Stimulated activated CD4-positive, alpha-beta T cell treated with anti-CD3 and anti-CD28 coated beads, Interleukin-15, amount 100 ng/mL, for 24 hours (primary cell): ENCODE data around the gene ICAM5.
"Not testable (repeated sequence)": the region's sequence is repeated elsewhere in the genome, so short reads cannot be mapped to it uniquely, and the experiment has no call there.

ENCODE experiments used
- DNase-seq: peaks from one replicate; pipeline ENCODE4 v3.0.0-alpha.2; 2020

ICAM5 gene

DNA sequence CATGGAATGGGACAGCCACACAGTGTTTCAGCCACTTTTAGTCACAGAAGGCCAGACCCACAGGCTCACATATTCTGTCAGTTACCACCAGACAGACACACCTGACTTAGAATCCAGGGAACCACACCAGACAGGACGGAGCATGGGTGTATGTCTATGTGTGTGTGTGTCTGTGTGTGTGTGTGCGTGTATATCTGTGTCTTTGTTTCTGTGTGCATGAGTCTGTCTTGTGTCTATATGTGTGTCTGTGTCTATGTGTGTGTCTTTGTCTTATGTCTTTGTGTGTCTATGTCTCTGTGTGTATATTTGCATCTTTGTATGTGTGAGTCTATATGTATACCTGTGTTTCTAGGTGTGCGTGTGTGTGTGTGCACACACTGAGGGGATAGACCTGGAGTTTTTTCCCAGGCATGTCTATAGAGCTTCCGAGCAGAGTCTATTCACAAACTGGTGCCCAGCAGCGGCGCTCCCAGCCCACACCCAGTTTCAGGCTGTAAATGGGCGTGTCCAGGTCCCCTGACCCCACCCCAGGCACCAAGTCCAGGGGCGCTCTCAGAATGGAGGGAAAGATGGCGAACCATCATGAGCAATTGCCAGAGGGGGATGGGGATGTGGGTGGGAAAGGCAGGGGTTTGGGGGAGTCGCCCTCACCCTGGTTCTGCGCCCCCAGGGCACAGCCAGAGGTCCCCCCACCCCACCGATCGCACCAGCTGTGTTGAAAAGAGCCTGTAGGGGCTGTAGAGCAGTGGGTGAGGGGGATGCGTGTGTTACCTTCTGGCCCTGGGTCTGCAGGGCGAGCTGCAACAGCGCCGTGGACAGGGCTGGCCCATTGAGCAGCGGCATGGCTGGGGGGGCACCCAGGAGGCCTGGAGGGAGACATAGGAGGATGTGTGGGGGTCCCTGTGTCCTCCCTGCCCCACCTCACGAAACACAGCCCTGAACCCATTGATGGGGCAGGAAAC is 32.4 kb downstream of the ICAM5 start:
- no peak for DNase-seq

DNA sequence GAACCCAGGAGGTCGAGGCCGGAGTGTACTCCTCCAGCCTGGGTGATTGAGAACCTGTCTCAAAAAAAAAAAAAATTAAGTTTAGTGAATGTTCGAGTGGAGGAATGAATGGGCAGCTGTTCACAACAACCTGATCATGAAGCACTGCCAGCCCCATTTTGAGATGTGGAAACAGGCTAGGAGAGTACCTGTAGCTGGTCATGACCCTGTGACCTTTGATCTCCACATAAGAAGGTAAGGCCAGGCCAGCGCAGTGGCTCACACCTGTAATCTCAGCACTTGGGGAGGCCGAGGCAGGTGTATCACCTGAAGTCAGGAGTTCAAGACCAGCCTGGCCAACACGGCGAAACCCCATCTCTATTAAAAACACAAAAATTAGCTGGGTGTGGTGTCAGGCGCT is 36.0 kb downstream of the ICAM5 start:
- no peak for DNase-seq

DNA sequence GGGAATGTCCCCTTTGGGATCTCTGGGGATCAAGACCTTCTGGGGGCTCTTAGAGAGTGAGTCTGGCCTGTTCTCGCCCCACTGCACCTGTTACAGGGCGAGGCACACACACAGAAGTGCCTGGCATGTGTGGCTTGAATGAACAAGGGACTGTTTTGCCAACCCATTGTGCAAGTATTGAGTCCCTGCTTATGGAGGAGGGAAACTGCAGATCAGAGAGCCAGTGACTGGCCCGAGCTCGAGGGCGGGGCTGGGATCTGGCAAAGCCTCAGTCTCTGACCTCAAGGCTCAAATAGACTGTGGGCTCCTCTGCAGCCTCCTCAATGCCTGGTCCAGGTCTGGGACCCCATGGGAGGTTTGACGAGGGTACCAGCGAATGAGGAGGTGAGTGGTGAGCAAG is 38.0 kb downstream of the ICAM5 start:
- no peak for DNase-seq

DNA sequence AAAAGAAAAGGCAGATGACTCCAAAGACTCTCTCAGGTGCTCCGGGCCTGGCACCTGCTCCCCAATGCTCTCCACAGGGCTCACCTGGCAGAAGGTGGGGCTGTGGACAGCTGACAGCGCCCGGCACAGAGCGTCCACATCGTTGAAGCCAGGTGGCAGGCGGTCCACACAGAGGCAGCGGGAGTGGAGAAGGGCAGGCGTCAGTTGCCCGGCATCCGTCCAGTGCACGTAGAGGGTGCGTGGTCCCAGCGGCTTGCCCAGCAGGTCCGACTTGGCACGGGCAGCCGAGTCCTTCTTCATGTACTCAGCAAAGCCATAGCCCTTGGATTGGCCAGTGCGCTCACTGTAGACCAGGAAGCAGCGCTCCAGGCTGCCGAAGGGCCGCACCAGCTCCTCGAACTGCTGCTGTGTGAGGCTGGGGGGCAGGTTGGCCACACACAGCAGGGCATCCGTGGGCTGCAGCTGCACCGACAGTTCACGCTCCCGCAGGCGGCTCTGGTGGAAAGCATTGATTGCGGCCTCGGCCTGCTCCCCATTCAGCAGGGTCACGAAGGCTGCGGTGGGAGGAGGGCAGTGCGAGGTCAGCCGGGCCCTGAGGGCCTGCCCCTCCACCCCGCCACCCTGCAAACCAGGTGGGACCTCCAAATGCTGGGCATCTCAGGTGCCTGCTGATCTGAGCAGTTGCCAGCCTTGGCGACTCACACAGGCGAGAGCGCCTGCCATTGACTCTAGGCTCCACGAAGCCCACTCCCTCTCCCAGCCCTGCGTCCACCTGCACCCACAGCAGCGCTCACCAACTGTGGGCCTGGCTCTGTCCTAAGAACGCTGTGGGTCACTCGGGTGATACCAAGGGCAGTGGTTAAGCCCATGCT is 39.0 kb downstream of the ICAM5 start:
- DNase-seq, result no peak

DNA sequence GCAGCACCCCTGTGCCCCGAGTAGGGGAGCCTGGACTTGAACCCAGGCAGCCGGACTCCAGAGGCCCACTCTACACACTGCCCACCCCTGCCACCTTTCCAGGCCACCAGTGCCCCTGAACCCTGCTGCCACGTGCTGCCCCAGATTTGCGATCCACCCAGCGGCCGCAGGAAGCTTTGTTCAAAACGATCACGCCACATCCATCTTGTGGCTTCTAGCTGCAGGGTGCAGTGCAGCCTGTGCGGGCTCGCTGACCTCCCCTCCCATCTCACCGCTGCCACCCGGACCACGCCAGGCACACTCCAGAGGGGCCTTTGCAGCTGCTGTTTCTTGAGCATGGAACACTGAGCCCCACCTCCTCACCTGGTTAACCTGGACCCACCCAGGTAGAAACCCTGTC is 39.8 kb downstream of the ICAM5 start:
- DNase-seq, result no peak

DNA sequence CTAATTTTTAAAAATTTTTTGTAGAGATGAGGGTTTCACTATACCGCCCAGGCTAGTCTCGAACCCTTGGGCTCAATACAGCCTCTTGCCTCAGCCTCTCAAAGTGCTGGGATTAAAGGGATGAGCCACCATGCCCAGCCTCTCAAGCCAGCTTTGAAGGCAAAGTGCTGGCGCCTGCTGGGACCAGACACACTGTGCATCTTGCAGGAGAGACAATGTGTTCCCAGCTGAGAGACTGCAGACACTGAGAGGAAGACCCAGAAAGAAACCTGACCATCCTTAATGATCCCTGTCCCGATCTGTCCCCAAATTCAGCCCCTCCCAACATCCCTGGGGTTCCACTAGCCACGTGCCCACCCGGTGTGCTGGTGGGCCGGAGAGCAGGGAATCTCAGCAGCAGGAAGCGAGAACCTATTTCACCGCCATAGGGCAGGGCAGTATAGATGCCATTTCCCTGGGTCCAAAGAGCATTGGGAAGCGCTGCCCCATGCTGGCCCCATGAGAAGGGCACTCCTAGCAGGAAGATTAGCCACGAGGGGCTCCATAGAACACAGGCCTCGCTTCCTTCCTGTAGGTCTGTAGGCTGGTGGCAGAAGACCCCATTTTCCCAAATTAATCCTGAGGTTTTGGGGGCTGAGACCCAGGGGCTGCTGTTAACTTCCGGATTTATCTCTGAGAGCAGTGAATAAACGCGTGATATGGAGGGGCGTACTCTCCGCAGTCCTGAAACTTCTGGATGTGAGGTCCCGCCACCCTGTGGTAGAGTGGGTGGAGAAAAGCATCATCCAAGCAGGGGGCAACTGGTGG is 42.6 kb downstream of the ICAM5 start:
- no peak for DNase-seq

DNA sequence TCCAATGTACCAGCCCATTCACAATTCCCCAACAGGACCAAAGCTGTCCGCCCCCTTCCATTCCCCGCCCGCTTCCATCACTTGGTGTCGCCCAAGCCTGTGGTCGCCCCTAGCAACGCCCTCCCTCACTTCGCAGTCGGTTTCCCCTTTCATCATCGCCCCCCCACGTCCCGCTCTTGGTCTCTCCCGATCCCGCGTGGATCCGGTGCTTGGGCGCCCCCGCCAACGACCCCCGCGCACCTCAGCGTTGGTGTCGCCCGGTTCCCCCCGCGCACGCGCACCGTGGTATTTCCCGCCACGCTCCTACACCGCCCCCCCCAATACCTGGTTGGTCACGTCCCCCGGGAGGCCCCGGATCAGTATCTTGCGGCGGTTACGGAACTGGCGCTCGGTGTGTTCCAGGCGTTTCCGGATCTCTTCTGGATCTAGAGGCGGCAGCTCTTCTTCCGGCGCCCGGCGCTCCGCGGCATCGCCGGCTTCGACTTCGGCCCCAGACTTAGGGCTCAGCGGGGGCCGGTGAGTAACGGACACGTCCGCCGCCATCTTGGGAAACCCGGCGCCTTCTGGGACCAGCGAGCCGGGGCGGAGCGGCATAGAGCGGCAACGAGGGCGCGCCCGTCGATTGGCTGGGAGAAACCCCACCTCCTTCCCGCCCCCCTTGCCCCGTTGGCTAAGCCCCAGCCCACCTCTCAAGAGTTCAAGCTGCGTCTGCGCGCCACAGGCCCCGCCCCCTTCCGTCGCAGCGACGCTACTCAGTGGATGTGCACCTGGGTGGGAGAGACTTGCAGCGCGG is 43.4 kb downstream of the ICAM5 start, which contains the start of gene RAVER1:
TSS of gene RAVER1 (minus strand) at position 565 of the 793 bp plus-strand sequence. CDS start at position 543, 22 bp downstream.
- peak; percentile 99 for DNase-seq

DNA sequence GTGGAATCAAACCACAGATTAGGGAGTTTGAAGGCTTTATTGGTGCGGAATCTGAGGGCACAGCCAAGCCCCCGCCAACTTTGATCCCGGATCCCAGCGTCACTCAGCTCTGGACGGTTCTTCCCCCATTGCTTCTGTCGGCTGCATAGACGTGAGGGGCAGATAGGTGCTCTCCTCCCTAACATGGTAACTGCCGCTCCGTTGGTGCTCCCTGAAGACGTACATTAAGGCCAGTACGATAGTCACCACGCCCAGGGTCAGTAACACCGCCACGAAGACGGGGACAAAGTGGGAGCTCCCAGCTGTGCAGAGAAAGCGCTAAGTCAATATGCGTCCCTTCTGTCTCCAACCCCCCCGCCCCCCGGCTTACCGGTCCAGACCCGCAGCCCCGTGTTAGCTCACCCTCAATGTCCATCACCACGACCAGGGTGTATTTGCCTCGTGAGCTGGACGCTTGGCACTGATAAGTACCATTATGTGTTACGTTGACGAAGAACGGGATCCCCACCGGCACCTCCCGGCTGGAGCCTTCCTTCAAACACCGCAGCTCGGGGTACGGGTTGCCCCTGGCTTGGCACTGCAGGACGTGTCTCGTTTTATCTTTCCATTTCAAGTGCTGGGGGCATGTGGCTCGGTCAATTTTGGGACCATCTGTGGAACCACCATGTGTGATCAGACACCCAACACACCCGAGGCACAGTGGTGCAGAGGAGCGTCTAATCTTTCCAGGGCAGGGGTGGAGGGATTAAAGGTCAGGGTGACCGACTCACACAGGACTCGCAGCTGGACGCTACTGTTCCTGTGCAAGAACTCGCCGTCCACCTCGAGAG is 44.2 kb downstream of the ICAM5 start:
- DNase-seq, result no peak

DNA sequence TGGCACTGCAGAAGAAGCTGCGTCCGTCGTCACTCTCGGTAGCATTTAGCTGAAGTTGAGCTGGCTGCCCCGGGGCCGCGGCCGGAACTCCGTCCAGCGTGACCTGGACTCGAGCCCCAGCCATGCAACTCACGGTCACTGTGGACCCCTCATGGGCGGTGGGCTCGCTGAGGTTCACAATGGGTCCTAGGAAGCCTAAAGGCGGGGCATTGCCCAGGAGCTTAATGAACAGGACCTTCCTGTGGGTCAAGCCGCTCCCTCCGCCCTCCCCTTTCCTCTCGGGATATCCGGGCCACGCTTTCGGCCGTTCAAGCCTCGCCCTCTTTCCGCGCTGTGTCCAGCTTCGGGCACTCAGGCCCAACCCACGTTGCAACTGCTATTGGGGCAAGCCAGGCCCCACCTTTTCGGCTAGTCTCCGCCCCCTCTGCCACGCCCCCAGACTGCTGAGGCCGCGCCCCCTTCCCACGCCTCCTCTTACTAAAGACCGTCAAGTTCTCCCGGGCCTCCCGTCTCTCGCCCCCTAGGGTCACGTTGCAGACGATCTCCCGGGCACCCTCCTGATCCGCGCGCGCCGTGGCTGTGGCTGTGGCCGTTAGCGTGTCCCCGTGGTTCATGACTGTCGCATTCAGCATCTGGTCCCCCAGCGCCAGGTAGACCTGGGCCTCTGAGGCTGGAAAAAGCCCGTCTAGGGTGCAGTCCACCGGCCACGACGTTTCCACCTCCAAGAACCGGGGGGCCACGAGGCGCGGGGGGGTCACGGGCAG is 45.0 kb downstream of the ICAM5 start:
- peak; percentile 77 for DNase-seq

DNA sequence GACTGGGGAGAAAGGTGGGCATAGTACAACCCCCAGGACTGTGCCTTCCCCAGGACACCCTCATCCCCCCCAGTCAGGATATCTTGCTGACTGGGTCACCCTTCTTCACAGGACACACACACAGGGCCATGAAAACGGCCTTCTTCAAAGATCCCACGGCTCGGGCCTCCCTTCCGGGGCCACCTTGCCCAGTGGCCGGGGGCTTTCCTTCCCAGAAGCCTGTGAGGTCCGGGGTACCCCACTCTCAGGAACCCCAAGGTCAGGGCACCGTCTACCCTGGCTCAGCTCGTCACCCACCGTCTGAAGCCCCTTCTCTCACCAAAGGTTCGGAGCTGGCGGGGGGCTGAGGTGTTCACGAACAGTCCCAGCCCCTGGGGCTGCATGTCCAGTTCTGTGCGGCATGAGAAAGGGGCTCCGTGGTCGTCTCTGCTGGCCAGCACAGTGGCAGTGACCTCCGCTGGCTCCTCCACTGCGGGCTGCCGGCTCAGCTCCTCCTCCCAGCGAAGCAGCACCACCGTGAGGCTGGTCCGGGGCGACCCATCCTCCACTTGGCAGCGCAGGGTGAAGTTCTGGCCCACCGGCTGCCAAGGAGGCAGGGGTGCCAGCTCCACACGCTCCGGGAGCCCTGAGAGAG is 45.7 kb downstream of the ICAM5 start:
- no peak for DNase-seq

DNA sequence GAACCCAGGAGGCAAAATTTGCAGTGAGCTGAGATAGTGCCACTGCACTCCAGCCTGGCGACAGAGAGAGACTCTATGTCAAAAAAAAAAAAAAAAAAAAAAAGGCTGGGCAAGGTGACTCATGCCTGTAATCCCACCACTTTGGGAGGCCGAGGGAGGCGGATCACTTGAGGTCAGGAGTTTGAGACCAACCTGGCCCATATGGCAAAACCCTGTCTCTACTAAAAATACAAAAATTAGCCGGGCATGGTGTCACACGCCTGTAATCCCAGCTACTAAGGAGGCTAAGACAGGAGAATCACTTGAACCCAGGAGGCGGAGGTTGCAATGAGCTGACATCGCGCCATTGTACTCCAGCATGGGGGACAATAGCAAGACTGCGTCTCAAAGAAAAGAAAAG is 47.0 kb downstream of the ICAM5 start:
- DNase-seq, result not testable (repeated sequence)

DNA sequence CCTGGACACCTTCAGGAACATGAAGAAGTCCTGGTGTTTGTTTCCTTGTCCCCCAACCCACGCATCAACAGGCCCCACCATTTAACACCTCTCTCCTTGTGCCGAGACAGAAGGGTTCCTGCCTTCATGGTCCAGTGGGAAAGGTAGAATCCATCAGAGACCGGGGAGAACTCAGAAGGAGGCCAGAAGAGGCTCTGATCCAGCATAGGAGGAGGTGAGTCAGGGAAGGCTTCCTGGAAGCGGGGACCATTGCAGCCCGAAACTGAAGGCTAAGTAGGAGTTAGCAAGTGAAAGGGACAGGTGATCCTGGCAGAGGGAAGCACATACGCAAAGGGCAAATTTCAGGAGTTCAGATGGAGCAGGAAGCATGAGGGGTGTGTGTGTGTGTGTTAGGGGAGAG is 49.2 kb downstream of the ICAM5 start:
- DNase-seq, result peak; percentile 29

DNA sequence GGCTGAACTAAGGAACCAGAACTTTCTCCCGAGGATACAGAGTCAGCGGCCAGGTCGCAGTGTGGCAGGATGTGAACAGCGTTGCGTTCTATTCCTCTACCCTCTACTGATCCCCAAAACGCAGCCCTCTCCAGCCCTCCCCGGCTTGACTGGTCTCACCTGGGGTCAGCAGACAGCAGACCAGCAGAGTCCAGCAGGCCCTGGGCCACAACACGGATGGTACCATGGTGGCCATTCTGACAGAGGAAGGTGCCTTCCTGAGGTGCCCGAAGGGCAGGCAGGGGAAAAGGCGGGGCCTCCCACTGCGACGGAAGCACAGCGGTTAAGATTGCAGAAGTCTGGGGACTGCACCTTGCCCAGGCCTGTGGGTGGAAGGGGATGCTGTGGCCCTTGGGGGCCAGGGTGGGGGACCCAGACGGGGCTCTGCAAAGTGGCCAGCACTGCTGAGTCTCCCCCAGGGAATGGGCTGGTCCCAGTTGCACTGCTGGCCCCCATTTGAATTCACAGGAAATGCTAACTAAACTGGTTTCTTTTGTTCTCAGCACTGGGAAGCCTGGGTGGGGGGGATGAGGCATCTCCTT is 49.7 kb downstream of the ICAM5 start, which contains the start of gene ICAM3:
TSS of gene ICAM3 (minus strand) at position 245 of the 581 bp plus-strand sequence. CDS start at position 235, 10 bp downstream.
- DNase-seq, result peak; percentile 82

DNA sequence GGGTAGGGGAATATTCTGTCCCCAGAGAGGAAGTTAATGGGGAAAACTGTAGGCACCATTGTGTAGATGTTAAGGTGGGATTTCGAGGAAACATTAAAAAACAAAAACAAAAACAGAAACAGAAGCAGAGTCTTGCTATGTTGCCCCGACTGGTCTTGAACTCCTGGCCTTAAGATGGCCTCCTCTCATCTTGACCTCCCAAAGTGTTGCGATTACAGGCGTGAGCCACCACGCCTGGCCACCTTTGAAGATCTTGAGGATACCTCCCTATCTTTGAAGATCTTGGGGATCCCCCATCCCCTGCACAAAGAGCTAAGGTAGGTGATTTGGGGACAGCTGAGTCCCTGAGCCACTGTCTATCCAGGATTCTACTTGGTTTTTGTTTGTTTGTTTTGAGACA is 50.2 kb downstream of the ICAM5 start:
- DNase-seq, result no peak

DNA sequence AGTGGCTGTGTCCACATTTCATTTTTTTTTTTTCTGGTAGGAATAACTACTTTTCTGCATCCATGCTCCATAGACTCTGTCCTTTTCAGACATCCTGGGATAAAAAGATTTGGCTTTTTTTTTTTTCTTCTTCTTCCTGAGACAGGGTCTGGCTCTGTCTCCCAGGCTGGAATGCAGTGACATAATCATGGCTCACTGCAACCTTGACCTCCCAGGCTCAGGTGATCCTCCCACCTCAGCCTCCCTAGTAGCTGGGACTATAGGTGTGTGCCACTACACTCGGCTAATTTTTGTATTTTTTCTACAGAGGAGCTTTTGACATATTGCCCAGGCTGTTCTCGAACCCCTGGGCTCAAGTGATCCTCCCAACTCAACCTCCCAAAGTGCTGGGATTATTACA is 53.7 kb downstream of the ICAM5 start:
- DNase-seq, result no peak

DNA sequence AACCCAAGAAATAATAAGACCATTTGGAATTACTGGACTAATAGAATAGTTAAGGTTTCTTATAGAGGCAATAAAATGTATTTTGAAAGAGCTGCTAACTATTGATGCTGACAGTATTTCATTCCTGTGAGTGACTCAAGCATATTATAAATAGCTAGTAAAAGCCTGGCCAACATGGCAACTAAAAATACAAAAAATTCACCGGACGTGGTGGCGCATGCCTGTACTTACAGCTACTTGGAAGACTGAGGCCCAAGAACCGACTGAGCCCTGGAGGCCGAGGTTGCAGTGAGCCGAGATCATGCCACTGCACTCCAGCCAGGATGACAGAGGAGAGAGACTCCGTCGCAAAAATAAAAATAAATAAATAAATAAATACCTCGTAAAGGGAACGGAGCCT is 55.0 kb downstream of the ICAM5 start:
- DNase-seq, result no peak
